Spleen (tissue), 7 donors: ENCODE measurements around the gene NUP35.

Experiments
- POLR2A ChIP-seq, 3 donors: fragments of 450-650 bp; IDR thresholded peaks; one replicate each; pipeline ENCODE4 v1.5.1; 2017; ENCODE audit warnings: antibody characterized with exemption in 3 of 3, mild to moderate bottlenecking in 1 of 3
- POLR2AphosphoS5 ChIP-seq, 3 donors: sonication (generic); formaldehyde crosslinking; IDR thresholded peaks; one replicate each; pipeline ENCODE4 v1.5.1; 2017; ENCODE audit warnings: antibody characterized with exemption in 3 of 3
- TF ChIP-seq, protein P1 (sequence below), 11 experiments: fragments of 200-600 bp in 7 of 11; fragments of 450-650 bp in 4 of 11; sonication (generic) in 4 of 11; IDR thresholded peaks in 8 of 11; conservative IDR thresholded peaks in 3 of 11; 1 replicate in 7 of 11; 2 replicates in 4 of 11; pipeline versions ENCODE4 v1.4.0 to v1.8.0; 2016 to 2021; ENCODE audit warnings: antibody characterized with exemption in 11 of 11, inconsistent platforms in 4 of 11, mild to moderate bottlenecking in 1 of 11
- donor health status: DM: no; HTN: no; CAD: no; lungs with moderate emphysema.
- donor health status: DM: no; HTN: no; CAD: no.
- donor health status: DM: no; HTN: no; CAD: no.

DNA sequence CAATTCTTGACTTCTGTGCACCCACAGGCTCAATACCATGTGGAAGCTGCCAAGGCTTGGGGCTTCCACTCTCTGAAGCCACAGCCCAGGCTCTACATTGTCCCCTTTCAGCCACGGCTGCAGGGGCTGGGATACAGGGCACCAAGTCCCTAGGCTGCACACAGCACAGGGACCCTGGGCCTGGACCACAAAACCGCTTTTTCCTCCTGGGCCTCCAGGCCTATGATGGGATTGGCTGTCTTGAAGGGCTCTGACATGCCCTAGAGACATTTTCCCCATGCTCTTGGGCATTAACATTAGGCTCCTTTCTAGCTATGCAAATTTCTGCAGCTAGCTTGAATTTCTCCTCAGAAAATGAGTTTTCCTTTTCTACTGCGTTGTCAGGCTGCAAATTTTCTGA is 29.7 kb downstream of the NUP35 start:
- TF ChIP-seq, protein P1, sequence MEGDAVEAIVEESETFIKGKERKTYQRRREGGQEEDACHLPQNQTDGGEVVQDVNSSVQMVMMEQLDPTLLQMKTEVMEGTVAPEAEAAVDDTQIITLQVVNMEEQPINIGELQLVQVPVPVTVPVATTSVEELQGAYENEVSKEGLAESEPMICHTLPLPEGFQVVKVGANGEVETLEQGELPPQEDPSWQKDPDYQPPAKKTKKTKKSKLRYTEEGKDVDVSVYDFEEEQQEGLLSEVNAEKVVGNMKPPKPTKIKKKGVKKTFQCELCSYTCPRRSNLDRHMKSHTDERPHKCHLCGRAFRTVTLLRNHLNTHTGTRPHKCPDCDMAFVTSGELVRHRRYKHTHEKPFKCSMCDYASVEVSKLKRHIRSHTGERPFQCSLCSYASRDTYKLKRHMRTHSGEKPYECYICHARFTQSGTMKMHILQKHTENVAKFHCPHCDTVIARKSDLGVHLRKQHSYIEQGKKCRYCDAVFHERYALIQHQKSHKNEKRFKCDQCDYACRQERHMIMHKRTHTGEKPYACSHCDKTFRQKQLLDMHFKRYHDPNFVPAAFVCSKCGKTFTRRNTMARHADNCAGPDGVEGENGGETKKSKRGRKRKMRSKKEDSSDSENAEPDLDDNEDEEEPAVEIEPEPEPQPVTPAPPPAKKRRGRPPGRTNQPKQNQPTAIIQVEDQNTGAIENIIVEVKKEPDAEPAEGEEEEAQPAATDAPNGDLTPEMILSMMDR (IDR thresholded peaks at IDR 0.05 in 8 of 11, conservative IDR thresholded peaks at IDR 0.05 in 3 of 11) = no peak
- no peak for TF ChIP-seq POLR2AphosphoS5 (IDR thresholded peaks at IDR 0.05)
- no peak for TF ChIP-seq POLR2A (IDR thresholded peaks at IDR 0.05)
